Epidermal melanocyte (primary cell): Measurements from ENCODE around the gene NSMCE1.

ENCODE experiments used
- DNase-seq: peaks from one replicate; pipeline ENCODE4 v3.0.0; 2011; ENCODE audit warnings: low spot score; ENCODE audit not compliant: insufficient read length

NSMCE1 gene

GRCh38 chr16:27268376-27269299 is at the start of gene NSMCE1:
Gene NSMCE1 (minus strand): TSS chr16:27268772. CDS start chr16:27257570, 11,202 bp downstream.
- DNase-seq, result peak; percentile 95

DNA sequence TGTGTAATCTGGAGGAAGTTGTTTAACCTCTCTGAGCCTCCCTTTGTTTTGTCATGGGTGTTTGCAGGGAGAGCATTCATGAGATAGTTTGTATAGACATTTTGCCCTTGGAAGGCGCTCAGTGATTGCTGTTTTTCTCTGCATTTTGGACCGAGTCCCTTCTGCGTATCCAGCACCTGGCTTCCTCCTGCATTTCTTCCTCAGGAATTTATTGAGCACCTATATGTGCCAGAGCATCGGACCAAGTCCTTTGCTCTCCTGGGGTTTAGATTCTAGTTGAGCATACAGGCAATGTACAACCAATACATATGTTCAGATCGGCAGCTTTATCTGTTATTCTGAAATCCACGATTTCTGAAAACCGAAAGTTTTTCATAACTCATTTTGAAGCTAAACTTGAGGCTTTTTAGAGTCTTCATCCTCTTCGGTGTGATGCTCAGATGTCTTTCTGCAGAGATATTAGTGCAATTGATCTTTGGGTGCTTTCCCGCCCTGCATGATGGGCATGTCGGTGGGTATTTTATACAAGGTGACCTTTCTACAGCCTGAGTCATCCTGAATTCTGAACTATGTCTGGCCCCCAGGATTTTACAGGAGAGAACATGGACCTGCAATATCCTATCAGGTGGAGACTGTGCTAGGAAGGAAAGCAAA is 49.3 kb upstream of the NSMCE1 start:
- DNase-seq, result no peak

- DNase-seq, result no peak
Measured at GRCh38 chr16:27317320-27317719, 48.7 kb upstream of the NSMCE1 start.

- DNase-seq, result no peak
Measured at GRCh38 chr16:27316038-27316680, 47.6 kb upstream of the NSMCE1 start.

DNA sequence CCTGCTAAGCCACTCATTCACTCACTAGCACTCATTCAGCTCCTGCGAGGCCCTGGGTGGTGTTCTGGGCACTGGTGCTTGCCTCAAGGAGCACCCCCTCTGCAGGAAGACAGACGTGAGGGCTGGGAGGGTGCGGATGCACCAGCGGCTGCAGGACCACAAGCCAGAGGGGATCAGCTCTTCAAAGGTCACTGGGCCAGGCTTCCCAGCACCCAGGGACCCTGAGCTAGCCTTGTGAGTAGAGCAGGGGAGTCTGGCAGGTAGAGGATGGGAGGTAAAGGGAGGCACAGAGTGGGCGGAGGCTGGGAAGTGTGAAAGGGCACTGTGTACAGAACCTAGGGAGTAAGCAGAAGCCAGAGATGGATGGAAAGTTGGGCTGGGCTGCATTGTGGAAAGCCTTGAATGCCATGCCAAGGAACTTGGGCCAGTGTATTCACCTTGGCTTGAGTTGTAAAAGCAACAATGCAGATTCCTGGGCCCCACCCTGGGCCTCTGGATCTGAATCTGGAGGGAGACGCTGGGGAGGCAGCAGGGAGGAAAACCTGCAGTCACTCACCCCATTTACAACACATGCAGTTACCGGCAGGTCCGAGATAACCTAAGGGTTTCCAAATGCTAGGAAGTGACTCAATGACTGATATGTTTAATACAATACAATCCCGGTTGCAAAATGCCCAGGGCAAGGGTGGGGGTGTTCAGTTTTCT is 46.9 kb upstream of the NSMCE1 start:
- DNase-seq, result no peak

DNA sequence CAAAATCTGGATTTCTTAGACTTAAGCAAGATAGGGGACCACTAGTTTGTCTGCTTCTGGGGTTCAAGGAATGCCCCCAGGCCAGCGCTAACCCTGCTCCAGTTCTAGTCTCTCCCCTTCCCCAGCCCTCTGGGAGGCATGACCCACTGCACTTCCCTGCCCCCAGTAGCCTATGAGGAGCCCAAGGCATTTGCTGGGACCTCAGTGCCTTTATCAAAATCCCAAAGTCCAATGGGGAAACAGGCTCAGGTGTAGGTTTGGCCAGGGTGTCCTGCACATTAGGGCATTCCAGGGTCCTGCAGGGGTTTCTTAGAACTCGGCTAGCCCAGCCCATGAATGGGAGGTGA is 46.4 kb upstream of the NSMCE1 start:
- DNase-seq, result no peak

GRCh38 chr16:27314161-27314723 is 45.7 kb upstream of the NSMCE1 start:
- no peak for DNase-seq

DNA sequence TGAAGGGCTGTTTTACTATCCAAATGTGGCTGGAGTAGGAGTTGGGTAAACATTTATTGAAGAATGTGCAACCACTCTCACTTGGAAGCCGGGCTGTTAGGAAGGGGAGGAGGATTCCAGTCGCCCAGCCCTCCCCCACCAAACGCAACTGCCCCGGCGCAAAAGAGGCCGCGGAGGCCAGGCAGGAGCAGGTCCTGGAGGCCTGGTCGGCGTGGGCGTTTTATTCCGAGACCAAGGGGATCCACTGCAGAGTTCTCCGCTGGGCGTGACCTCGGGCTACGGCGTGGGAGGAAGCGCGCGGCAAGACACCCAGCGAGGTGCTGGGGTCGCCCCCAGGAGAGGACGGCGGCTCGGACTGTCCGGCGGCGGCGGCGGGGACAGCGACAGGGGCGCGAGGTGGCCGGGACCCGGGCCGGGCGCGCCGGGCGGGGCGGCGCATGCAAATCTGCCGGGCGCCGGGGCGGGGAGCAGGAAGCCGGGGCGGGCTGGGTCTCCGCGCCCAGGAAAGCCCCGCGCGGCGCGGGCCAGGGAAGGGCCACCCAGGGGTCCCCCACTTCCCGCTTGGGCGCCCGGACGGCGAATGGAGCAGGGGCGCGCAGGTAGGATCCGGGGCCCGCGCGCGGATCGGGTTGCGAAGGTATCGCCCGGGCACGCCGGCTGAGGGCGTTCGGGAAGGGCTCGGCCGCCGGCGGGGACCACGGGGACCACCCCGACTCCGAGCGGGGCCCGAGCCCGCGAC is 45.0 kb upstream of the NSMCE1 start, which contains the start of gene IL4R:
Gene IL4R, plus strand, starts transcription at position 553 of the 739 bp plus-strand sequence. CDS start 26,230 bp downstream, outside the sequence.
- DNase-seq, result no peak

GRCh38 chr16:27312580-27313421 is 44.2 kb upstream of the NSMCE1 start:
- DNase-seq, result no peak

GRCh38 chr16:27311897-27312303 is 43.3 kb upstream of the NSMCE1 start:
- no peak for DNase-seq

DNA sequence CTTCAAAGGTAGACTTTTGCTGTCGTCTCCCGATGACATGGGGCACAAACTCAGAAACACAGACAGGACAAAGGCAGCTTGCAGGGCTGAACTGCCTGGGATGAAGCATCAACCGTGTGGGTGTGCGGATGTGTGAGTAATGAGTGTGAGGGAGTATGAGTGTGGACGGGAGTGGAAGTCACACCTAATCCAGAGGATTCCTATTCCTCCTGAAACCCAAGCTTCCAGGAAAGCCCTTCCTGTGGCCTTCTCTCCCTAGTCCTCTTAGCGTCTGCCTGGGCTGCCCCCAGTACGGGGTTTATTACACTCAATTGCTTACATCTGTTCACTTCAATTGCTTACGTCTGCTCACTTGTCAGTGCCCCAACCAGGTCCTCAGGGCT is 42.9 kb upstream of the NSMCE1 start:
- no peak for DNase-seq

DNA sequence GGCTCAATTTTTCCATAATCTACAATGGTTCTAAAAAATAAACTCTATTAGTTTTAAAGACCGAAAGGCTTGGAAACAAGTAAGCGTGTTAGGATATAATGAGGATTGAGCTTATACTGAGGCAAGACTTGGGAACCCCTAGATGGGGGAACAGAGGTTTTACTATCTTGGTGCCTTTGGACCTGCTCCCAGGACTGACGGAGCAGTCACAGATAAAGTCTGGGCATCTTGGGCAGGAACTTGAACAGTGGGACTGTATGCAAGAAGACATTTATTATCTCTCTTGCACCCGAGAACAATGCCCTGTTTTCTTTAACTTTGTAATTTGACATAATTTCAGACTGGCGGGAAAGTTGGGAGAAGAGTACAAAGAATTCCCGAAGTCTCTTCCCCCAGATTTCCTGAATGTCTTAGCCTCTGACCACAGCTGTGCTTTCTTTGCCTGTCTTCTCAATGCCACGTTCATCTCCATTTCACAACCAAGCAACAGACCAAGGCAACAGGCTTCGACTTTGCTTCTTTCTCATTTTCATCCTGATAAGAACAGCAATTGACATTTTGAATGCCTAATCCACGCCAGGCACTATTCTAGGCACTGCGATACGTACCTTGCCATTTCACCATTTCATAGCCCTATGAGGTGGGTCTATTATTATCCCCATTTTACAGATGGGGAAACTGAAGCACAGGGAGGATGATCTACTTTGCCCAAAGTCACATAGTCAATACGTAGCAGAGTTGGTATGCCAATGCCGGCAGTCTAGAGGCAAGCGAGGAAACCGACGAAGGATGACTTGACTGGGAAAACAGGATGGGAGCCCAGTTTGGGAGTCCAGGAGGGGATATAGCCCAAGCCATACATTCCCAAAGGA is 42.2 kb upstream of the NSMCE1 start:
- DNase-seq, result no peak

GRCh38 chr16:27308792-27309191 is 40.2 kb upstream of the NSMCE1 start:
- DNase-seq, result no peak

DNA sequence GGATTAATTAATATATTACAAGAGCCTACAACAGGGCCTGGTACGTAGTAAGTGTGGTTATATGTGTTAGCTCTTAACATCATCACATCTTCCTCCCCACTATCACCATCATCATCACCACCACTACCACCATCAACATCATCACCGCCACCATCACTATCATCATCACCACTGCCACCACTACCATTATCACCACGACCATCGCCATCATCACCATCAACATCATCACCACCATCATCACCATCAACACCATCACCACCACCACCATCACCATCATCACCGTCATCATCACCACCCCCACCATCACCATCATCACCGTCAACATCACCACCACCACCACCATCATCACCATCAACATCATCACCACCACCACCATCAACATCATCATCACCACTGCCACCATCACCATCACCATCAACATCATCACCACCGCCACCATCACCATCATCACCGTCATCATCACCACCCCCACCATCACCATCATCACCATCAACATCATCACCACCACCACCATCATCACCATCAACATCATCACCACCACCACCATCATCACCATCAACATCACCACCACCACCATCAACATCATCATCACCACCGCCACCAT is 37.4 kb upstream of the NSMCE1 start:
- DNase-seq, result no peak

- DNase-seq, result no peak
Measured at GRCh38 chr16:27304881-27305745, 36.5 kb upstream of the NSMCE1 start.

DNA sequence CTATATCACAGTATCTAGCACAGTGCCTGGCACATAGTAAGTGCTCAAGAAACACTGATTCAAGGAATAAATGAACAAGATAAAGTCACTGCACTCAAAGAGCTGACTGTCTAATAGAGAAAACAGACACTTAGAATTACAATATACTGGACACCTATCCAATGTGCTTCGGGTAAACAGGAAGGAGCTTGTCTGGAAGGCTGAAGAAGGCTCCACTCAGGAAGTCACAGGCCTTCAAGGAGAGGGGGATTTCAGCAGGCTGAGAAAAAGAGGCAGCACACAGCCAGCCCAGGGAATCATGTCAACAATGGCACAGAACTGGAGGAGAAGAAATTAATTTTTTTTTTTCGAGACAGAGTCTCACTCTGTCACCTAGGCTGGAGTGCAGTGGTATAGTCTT is 35.5 kb upstream of the NSMCE1 start:
- no peak for DNase-seq
